Stimulated activated CD4-positive, alpha-beta T cell treated with anti-CD3 and anti-CD28 coated beads, Interleukin-12 subunit alpha, Interleukin-12 subunit beta, amount 100 ng/mL, for 48 hours (primary cell): ENCODE data around the gene SPP2.

ENCODE experiments used
- DNase-seq, 3 donors: peaks; one replicate each; pipeline ENCODE4 v3.0.0-alpha.2; 2020; ENCODE audit warnings: low read depth in 2 of 3, low spot score in 1 of 3

The SPP2 gene

DNA sequence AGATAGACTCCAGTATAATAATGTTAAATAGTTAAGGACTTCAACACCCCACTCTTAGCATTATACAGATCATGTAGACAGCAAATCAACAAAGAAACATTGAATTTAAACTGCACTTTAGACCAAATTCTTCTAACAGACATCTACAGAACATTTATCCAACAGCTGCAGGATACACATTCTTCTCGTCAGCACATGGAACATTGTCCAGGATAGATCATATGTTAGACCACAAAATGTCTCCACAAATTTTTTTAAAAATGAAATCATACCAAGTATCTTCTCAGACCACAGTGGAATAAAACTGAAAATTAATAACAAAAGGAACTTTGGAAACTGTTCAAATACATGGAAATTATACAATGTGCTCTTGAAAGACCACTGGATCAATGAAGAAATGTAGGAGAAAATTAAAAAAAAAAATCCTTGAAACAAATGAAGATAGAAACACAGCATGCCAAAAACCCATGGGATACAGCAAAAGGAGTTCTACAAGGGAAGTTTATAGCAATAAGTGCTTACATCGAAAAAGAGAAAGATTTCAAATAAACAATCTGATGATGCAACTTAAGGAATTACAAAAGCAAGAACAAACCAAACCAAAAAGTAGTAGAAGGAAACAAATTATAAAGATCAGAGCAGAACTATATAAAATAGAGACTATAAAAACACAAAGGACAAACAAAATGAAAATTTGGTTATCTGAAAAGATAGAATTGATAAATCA, 12.3 kb upstream of the SPP2 start:
- DNase-seq = no peak

DNA sequence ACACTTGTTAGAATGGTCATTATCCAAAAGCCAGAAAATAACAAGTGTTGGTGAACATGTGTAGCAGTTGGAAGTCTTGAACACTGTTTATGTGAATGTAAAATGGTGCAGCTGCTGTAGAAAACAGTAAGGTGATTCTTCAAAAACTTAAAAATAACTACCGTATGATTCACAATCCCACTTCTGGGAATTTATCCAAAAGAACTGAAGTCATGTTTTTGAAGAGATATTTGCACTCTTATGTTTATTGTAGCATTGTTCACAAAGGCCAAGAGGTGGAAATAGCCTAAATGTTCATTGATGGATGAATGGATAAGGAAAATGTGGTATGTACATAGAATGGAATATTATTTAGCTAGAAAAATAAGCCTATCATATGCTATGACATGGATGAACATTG, 6.3 kb upstream of the SPP2 start:
- no peak for DNase-seq

GRCh38 chr2:234046521-234046920, 4.0 kb upstream of the SPP2 start:
- no peak for DNase-seq

GRCh38 chr2:234047361-234047760, 3.1 kb upstream of the SPP2 start:
- DNase-seq = no peak

GRCh38 chr2:234048049-234048448, 2.5 kb upstream of the SPP2 start:
- no peak for DNase-seq

DNA sequence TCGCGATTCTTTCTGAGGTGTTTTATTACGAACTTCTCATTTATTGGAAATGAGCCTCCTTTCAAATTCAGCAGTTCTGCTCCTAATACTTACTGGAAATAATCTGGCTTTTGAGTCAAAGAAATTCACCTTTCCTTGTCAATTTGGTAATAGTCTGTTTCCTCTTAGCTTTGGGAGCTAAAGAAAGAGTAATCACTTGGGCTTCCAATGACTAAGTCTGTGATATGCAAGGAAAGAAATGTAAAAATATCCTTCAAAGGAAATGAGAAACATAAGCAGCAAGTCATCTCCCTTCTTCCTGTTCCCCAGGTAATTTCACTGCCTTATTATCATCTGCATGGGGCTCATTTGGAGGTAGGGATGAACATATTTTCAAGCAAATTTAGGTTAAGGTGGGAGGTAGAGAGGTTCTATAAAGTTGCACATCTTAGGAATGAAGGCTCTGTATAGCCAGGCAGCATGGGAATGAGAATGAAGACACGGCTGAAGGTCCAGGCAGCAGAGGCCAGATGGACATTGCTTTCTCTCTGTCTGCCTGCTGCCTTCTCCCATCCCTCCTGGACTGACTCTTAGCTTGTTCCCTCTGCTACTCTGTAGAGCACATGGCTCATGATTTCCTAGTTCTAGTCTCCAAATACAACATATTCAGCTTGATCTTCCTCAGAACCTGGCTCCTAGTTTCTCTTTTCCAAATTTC, 1.0 kb downstream of the SPP2 start:
- DNase-seq = no peak

- DNase-seq = no peak
Observed at GRCh38 chr2:234058881-234059280, 8.4 kb downstream of the SPP2 start.

- no peak for DNase-seq
Observed at GRCh38 chr2:234060236-234060635, 9.7 kb downstream of the SPP2 start.

DNA sequence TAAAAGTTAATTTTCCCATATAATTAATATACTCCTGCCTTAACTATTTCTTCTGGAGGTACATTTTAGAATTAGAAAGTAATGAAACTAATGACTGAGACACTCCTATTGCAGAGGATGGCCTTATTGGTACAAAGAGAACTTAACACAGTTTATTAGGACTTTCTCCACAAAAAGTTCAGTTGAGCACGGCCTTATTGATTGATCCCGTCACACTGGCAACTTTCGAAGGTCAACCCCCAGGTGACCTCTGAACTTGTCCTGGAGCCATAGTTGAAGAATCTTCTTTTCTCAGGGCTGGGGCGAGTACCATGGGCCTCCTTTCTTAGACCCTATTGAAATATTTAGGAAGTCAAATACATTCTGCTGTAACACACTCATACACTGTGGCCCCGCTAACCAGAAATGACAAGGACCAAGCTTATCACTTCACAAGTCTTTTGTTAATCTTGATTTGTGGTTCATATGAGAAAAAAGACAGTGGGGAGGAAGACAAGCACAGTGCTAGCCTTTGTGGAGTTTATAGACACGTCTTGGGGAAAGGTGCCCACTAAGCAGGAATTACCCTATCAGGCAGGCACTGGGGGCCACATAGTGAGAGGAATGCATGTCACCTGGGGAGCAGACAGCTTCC, 11.2 kb downstream of the SPP2 start:
- no peak for DNase-seq

GRCh38 chr2:234066587-234066986, 16.1 kb downstream of the SPP2 start:
- no peak for DNase-seq

DNA sequence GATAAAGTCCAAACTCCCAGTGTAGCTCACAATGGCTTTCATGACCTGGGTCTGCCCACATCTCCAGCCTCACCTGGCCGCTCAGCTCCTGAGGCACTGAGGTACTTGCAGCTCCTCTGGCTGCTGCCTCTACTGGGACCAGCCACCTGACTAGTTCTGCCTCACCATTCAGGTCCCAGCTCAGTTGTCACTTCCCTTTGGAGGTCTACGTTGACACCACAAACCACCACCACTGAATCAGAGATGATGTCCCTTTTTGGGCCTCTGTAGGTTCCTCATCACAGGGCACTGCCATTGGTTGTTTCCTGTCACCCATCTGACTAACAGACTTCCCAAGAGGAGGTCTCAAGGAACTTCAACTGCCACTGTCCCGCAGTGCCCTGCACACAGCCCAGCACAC, 21.2 kb downstream of the SPP2 start:
- no peak for DNase-seq

DNA sequence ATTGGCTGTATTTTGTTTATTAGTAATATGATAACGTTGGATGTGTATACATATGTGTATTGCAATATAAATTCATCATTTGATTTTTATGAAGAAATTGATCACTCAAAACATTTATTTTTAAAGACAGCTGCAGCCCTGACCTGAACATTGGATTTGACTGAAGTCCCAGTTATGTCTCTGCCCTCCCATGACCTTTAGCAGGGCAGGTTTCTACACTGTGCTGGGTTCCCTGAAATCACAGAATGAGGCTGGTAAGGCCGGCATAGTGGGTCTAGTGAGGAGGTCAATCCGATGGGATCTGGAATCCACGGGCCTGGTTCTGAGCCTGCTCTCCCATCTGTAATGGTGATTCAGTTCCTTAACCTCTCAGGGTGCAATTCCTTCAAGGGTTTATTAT, 22.0 kb downstream of the SPP2 start:
- no peak for DNase-seq

DNA sequence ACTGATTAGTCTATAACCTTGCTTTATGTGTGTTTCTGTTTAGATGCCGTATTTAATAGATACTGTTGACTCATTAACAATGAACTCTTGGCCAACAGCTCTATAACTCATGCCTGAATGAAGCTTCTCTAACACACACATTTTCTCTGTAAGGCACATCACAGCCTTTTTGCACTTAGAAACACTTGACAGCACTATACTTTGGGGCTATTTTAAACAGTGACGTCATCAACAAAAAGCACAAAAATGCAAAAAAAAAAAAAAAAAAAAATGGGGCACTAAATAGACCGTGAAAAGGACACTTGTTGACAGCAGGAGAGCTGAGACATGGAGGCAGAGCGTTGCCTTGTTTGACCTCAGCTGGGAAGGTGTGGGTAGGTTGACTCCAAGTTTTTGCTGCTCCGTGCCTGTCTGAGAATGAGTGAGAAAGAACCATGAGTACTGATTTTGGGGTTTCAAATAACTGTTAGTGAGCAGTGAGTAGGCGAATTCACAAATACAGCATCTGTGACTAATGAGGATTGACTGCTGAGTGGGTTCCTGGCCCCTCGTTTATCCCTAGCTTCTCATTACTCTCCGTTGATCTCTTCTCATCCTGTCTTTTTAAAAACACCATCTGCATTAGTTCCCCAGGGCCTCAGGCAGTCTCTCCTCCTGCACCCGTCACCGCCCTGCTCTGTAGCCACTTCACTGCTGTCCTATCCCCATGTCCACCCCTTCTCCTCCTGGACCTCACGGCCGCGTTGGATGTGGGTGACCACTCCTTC, 24.4 kb downstream of the SPP2 start:
- no peak for DNase-seq

DNA sequence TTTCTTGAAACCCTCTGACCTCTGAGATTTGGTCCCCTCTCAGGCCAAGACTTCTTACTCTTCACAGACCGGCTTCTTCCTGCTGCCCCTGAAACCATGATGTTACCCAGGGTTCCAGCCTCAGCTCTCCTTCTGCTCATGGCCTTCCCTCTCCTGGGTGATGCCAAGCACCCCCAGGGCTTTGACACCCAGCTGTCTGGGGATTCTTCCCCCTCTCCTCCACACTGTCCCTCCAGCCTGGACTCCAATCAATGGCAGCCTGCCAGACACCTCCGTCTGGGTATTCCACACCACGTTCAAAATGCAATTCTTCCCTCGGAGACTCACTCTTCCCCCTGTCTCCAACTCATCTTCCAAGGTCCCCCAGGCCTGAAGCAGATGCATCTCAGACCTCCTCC, 25.0 kb downstream of the SPP2 start:
- DNase-seq = no peak

DNA sequence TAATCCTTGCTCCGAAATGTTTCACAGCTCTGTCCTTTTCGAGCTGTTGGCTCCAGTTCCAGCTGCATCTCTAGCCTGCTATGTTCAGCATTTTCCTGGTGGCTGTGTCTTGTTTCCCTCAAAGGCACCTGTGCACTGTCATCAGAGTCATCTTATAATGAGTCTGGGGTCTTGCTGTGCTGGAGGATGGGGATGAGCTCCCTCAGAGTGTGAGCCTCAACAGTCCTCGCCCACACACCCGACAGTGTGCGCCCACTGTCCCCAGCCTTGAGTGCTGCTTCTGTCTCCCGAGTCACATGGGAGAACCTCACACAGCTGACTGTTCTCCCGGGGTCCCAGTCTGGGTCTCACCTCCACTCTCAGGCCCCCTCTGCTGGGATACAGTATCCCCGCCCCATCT, 25.4 kb downstream of the SPP2 start:
- DNase-seq = no peak

GRCh38 chr2:234076451-234076850, 25.9 kb downstream of the SPP2 start:
- DNase-seq = no peak

DNA sequence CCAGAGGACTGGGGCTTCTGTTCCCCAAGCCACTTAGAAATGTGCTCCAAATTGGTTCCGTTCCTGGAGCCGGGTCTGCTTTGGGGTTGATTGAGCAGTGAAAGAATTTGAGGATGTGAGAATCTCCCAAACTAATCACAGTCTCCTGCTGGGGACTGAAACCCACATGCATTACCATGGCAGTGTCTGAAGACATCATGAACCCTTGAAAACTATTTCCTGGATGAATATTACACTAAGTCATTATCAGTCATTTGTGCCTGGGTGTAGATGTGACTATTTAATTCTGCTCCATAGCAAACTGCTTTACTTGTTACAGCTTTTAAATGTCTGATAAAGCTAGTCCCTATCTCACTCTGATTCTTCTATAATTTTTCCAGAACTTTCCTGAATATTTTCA, 27.6 kb downstream of the SPP2 start:
- DNase-seq = no peak

DNA sequence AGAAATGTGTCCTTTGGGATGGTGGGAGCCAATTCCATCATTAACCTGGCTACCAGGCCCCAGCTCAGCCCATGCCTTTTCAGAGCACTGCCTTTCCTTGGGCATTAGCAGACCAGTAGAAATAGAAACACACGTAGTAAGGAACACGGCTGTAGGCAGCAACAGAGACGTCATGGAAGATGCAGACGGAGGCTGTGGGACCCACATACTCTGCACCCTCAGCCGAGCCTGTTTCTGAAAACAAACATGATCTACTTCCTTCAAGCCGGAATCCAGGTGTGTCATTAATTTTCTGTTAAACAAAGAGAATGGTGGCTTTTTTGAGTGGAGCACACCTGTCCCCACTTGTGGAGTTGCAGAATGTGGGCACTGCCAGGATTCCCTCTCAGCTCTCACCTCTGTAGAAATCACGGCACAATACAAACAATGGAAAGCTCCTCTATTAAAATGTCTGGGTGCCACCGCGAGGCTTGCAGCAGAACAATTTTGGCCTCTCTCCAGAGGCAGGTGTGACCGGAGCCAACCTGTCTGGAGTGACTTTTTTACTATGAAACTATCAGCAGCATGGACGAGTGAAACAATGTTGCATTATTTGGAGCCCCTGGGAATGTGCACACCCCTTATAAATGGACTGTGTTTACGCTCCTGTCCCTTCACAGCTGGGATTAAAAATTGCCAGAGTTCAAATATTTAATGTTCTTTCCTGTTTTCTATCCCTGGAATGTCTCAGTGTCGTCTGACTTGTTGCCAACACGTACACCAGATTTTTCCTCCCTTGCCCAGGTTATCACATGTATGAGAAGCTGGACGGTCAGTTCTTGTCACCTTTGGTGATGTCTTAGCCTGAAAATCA, 31.7 kb downstream of the SPP2 start:
- no peak for DNase-seq

DNA sequence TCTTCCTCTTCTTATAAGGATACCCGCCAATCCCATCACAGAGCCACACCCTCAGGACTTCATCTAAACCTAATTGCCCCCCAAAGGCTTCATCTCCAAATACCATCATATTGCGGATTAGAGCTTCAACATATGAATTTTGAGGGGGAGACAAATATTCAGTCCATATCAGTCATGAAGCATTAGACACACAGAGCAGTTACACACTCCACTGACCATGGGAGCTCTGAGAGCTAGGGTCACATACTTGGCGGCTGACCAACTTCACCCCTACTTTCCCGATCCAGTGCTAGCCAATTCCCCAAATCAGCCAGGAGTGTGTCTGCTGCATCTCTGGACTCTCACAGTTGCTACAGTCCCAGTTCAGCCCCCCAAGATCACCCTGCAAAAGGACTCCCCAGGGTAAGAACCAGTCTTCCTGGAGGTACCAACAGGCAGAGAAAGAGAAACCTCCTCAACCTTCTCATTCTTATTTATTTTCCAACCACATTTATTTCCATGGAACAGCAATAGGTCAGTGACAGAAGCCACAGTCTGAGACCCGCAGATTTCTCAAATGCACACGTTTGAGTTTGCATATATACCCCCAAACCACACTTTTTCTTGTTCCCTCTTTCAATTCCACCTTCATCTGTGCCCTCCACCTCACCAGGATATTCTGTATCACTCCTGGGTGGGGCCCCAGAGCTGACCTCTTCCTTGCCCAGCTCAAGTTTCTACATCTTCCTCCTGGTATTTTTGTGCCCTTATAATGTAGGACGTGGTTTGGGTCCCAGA, 33.3 kb downstream of the SPP2 start:
- no peak for DNase-seq

- DNase-seq = no peak
Observed at GRCh38 chr2:234091432-234091879, 41.0 kb downstream of the SPP2 start.
